ENCODE measurements around the gene TRIM71. TPM values are rescaled to one million over a fixed set of nuclear protein-coding genes. Genes with fewer than 3 reads are reported as not detected.
A peak's percentile ranks its signal among the peaks of the same experiment; 100 is the strongest.

The TRIM71 gene
- total RNA-seq, 1 experiment from 2014 or later = 376 TPM

GRCh38 chr3:32840086-32840841, 22.5 kb downstream of the TRIM71 start:
- Histone ChIP-seq H3K79me2 (ENCODE audit: insufficient read depth, low read length) (peaks cover 81% of the 10 kb centered on the region), H3K9me3 (ENCODE audit: control insufficient read depth, low read depth, low read length) (no peaks in the 10 kb centered on the region), H2AFZ (ENCODE audit: low read length) (no peak overlapping the region), H3K79me1 (ENCODE audit: insufficient read depth, low read depth, low read length, poor library complexity, severe bottlenecking) (no peaks in the 10 kb centered on the region), H2BK120ac (ENCODE audit: low read depth, low read length, poor library complexity, severe bottlenecking) (no peak overlapping the region), H3K4me1 (ENCODE audit: insufficient read depth, low read length) (peaks cover 48% of the 10 kb centered on the region), H4K20me1 (ENCODE audit: control insufficient read depth, insufficient read depth, insufficient read length) (no peaks in the 10 kb centered on the region), H2BK12ac (ENCODE audit: insufficient read length, low read depth, low read length) (no peak overlapping the region), H3K27ac (ENCODE audit: insufficient read length, low read depth, low read length) (peak overlapping the region; percentile 68), H2BK20ac (ENCODE audit: low read depth, low read length, poor library complexity, severe bottlenecking) (no peak overlapping the region), H4K91ac (ENCODE audit: insufficient read length, low read depth, low read length) (no peak overlapping the region), H3K14ac (ENCODE audit: insufficient read depth, low read length) (no peak overlapping the region), H4K5ac (ENCODE audit: insufficient read length, low read depth, low read length) (no peak overlapping the region), H3T11ph (ENCODE audit: low read length) (no peak overlapping the region), H2AK5ac (ENCODE audit: insufficient read length, low read length) (no peak overlapping the region), H3K56ac (ENCODE audit: insufficient read length, low read depth, low read length) (no peak overlapping the region), H3K23me2 (ENCODE audit: insufficient read length, low read depth, low read length, poor library complexity, severe bottlenecking) (peaks cover 7% of the 10 kb centered on the region), H2BK15ac (ENCODE audit: low read depth, low read length) (no peak overlapping the region), H2BK5ac (ENCODE audit: insufficient read length, low read length) (no peak overlapping the region), H4K8ac (replicated peaks; ENCODE audit: insufficient read length, low read depth, low read length) (no peak overlapping the region), H3K18ac (ENCODE audit: insufficient read length, low read depth, low read length) (peak overlapping the region; percentile 12), H3K9ac (ENCODE audit: extremely low read depth, insufficient read length, low read length) (no peak overlapping the region), H3K4ac (ENCODE audit: low read depth, low read length) (no peak overlapping the region), H3K4me2 (ENCODE audit: insufficient read depth, insufficient read length, low read length) (peak overlapping the region; percentile 17), H3K23ac (ENCODE audit: insufficient read length, low read depth, low read length) (no peak overlapping the region), H3K27me3 (ENCODE audit: insufficient read depth, low read length) (no peaks in the 10 kb centered on the region)
- no peak for TF ChIP-seq CTCF (conservative IDR thresholded peaks at IDR 0.05)
- WGBS (ENCODE audit: extremely low coverage, insufficient read length, low lambda C conversion rate) = no CpG with 5 or more reads among the region's 5 CpGs
- H3K9me3 Mint-ChIP-seq = no peaks in the 10 kb centered on the region
- H3K27me3 Mint-ChIP-seq (ENCODE audit: low read depth) = no peaks in the 10 kb centered on the region; the same call in 1 of the 2 replicates
- H3K4me1 Mint-ChIP-seq = peaks cover 92% of the 10 kb centered on the region in 2 experiments
- peak overlapping the region; percentile 45 to 76 for H3K4me3 Mint-ChIP-seq
- H3K27ac Mint-ChIP-seq = peak overlapping the region; percentile 98 to 99 (median 99)
- DNase-seq = peak; percentile 74
- peaks cover 7 to 11% (median 8%) of the 10 kb centered on the region in 3 experiments; a peak in 6 of 7 replicates for H3K36me3 Mint-ChIP-seq (ENCODE audit: insufficient read depth in 1 of 3, low read depth in 3 of 3)
